Sigmoid colon (tissue), 4 donors: ENCODE results near the gene WWTR1.

Source experiments
- EP300 ChIP-seq, 4 donors: sonication (generic); formaldehyde crosslinking; IDR thresholded peaks; one replicate each; pipeline ENCODE4 v1.6.1; 2017; ENCODE audit warnings: antibody characterized with exemption in 4 of 4
- POLR2A ChIP-seq, 2 donors: fragments of 450-650 bp; IDR thresholded peaks; one replicate each; pipeline ENCODE4 v1.6.1; 2016; ENCODE audit warnings: antibody characterized with exemption in 2 of 2, mild to moderate bottlenecking in 2 of 2, moderate library complexity in 2 of 2
- TF ChIP-seq, protein P1 (sequence below), 4 experiments: fragments of 450-650 bp in 3 of 4; fragments of 200-600 bp in 1 of 4; IDR thresholded peaks; one replicate each; pipeline ENCODE4 v1.5.1; 2016 to 2019; ENCODE audit warnings: antibody characterized with exemption in 4 of 4, mild to moderate bottlenecking in 3 of 4, moderate library complexity in 2 of 4

DNA sequence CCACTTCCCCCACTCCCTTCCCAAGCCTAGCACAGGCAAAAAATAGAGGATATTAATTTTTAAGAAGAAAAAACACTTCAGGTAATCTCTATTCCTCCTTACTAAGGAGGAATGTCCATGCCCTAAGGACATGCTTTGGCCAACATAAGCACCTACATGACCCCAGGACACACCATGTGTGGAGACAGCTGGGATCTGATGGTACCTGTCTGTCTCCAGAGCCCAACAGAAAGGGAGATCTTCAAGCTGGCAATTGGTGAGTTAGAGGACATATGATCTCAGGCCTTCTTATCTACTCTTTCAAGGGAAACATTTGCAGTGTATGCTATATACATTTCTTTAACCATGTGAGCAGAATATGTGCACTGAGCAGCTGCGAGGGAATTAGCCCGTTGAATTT is 176.3 kb downstream of the WWTR1 start:
- TF ChIP-seq, protein P1, sequence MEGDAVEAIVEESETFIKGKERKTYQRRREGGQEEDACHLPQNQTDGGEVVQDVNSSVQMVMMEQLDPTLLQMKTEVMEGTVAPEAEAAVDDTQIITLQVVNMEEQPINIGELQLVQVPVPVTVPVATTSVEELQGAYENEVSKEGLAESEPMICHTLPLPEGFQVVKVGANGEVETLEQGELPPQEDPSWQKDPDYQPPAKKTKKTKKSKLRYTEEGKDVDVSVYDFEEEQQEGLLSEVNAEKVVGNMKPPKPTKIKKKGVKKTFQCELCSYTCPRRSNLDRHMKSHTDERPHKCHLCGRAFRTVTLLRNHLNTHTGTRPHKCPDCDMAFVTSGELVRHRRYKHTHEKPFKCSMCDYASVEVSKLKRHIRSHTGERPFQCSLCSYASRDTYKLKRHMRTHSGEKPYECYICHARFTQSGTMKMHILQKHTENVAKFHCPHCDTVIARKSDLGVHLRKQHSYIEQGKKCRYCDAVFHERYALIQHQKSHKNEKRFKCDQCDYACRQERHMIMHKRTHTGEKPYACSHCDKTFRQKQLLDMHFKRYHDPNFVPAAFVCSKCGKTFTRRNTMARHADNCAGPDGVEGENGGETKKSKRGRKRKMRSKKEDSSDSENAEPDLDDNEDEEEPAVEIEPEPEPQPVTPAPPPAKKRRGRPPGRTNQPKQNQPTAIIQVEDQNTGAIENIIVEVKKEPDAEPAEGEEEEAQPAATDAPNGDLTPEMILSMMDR (IDR thresholded peaks at IDR 0.05): no peak
- TF ChIP-seq POLR2A (IDR thresholded peaks at IDR 0.05) (no peak), EP300 (IDR thresholded peaks at IDR 0.05) (no peak)
